Measurements from ENCODE around the gene C2orf69.
"Not testable (repeated sequence)": the region's sequence is repeated elsewhere in the genome, so short reads cannot be mapped to it uniquely, and the experiment has no call there.

DNA sequence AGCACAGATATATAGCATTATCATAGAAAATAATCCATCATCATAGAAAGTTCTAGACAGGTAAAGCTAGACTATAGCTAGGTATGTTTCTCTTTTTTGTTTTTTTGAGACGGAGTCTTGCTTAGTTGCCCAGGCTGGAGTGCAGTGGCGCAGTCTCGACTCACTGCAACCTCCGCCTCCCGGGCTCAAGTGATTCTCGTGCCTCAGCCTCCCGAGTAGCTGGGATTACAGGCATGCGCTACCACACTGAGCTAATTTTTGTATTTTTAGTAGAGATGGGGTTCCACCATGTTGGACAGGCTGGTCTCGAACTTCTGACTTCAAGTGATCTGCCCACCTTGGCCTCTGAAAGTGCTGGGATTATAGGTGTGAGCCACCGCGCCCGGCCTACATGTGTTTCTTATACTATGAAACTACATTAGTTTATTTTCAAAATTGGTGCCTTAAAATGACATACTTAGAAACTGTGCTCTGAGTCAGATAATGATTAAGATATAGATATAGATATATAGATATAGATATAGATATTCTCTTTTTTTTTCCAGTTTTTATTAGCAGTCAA lies 1.5 kb downstream of the C2orf69 start:
- TF ChIP-seq PHF8 (conservative IDR thresholded peaks at IDR 0.05; ENCODE audit: low read depth, low read length); TCF12 (IDR thresholded peaks at IDR 0.05; ENCODE audit: low read depth, low read length); GABPA (IDR thresholded peaks at IDR 0.05; ENCODE audit: borderline replicate concordance, insufficient read depth, low read length); POU5F1 (IDR thresholded peaks at IDR 0.05; ENCODE audit: low read depth, low read length); BCL11A (IDR thresholded peaks at IDR 0.05; ENCODE audit: low read depth in 2 of 2, low read length in 2 of 2); SIX5 (IDR thresholded peaks at IDR 0.05; ENCODE audit: low read depth, low read length): not testable (repeated sequence)
- TF ChIP-seq, protein P1, sequence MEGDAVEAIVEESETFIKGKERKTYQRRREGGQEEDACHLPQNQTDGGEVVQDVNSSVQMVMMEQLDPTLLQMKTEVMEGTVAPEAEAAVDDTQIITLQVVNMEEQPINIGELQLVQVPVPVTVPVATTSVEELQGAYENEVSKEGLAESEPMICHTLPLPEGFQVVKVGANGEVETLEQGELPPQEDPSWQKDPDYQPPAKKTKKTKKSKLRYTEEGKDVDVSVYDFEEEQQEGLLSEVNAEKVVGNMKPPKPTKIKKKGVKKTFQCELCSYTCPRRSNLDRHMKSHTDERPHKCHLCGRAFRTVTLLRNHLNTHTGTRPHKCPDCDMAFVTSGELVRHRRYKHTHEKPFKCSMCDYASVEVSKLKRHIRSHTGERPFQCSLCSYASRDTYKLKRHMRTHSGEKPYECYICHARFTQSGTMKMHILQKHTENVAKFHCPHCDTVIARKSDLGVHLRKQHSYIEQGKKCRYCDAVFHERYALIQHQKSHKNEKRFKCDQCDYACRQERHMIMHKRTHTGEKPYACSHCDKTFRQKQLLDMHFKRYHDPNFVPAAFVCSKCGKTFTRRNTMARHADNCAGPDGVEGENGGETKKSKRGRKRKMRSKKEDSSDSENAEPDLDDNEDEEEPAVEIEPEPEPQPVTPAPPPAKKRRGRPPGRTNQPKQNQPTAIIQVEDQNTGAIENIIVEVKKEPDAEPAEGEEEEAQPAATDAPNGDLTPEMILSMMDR (IDR thresholded peaks at IDR 0.05; ENCODE audit: control extremely low read depth in 1 of 3, insufficient read depth in 1 of 3, low read depth in 1 of 3, low read length in 3 of 3) = not testable (repeated sequence)

Data from H1 (cell line).